HCT116 (cell line): Measurements from ENCODE around the gene CINP. TPM values are rescaled to one million over a fixed set of nuclear protein-coding genes. Genes with fewer than 3 reads are reported as not detected.

Source experiments
- ATAC-seq: fragments of 200-7000 bp; cut with Tn5 transposase; 2 replicates; pipeline ENCODE4 v1.9.1; 2020; ENCODE audit warnings: mild to moderate bottlenecking, moderate library complexity
- BruUV-seq: library from RNA; stranded (reverse); fragments of 400-500 nt; replicated peaks from 2 replicates; lab custom pipeline; 2021; lab: Mats Ljungman, UMichigan
- CTCF ChIA-PET: fragments of 300-600 bp; sonication (Branson Sonifier 250); formaldehyde crosslinking; loops from one replicate; lab custom pipeline; 2021; ENCODE audit warnings: antibody characterized with exemption; lab: Charles Lee
- POLR2A ChIA-PET: fragments of 300-600, 350-600 bp; sonication (Branson Sonifier 250); formaldehyde crosslinking; loops from one replicate; lab custom pipeline; 2021; ENCODE audit warnings: antibody characterized with exemption; lab: Charles Lee
- RAD21 ChIA-PET, 2 experiments: fragments of 300-600 bp; sonication (Branson Sonifier 250); formaldehyde crosslinking; loops; one replicate each; lab custom pipeline; 2023; ENCODE audit warnings: low total read pairs in 2 of 2; ENCODE audit not compliant: uncharacterized antibody in 2 of 2, unreplicated experiment in 2 of 2, low non-redundant PET in 1 of 2; lab: Charles Lee
- DNase-seq: peaks from one replicate; pipeline ENCODE4 v3.0.0-alpha.2; 2010; ENCODE audit warnings: low read depth, low spot score
- H2AFZ ChIP-seq: fragments of 200-600 bp; shearing (Covaris generic), sonication (generic); 2 replicates; pipeline ENCODE4 v1.6.1; 2017; ENCODE audit warnings: low read depth, mixed run types, mixed read lengths, antibody characterized with exemption, low read length; ENCODE audit not compliant: poor library complexity, severe bottlenecking
- H3K27ac ChIP-seq: 2 replicates; pipeline ENCODE4 v1.5.1; 2012; ENCODE audit warnings: low read depth, low read length
- H3K27me3 ChIP-seq: fragments of 200-600 bp; sonication (generic); 2 replicates; pipeline ENCODE4 v1.6.1; 2016; ENCODE audit warnings: mixed run types, low read length, mixed read lengths; ENCODE audit not compliant: insufficient read depth
- H3K36me3 ChIP-seq, 2 experiments: fragments of 200-500 bp in 1 of 2; fragments of 200-600 bp in 1 of 2; sonication (Bioruptor generic) in 1 of 2; sonication (generic) in 1 of 2; 2 replicates each; pipeline versions ENCODE4 v1.5.1 to v1.6.1; 2014 to 2016; ENCODE audit warnings: low read length in 2 of 2, inconsistent platforms in 1 of 2, mixed read lengths in 1 of 2, mixed run types in 1 of 2; ENCODE audit not compliant: insufficient read depth in 2 of 2, control insufficient read depth in 1 of 2
- H3K4me1 ChIP-seq, 2 experiments: fragments of 200-600 bp in 1 of 2; sonication (generic) in 1 of 2; 2 replicates each; pipeline versions ENCODE4 v1.5.1 to v1.6.1; 2012 to 2017; ENCODE audit warnings: low read length in 2 of 2, inconsistent platforms in 1 of 2, mild to moderate bottlenecking in 1 of 2, mixed read lengths in 1 of 2, mixed run types in 1 of 2, moderate library complexity in 1 of 2; ENCODE audit not compliant: insufficient read depth in 2 of 2, control insufficient read depth in 1 of 2
- H3K4me2 ChIP-seq: fragments of 200-600 bp; sonication (generic); 2 replicates; pipeline ENCODE4 v1.6.1; 2017; ENCODE audit warnings: mixed run types, low read length, mixed read lengths
- H3K4me3 ChIP-seq, 2 experiments: fragments of 200-600 bp in 1 of 2; sonication (generic) in 1 of 2; replicated peaks in 1 of 2; 2 replicates each; pipeline ENCODE4 v1.5.1; 2011 to 2016; ENCODE audit warnings: low read length in 2 of 2, control low read depth in 1 of 2, low read depth in 1 of 2, mild to moderate bottlenecking in 1 of 2, mixed read lengths in 1 of 2, mixed run types in 1 of 2
- H3K79me2 ChIP-seq: fragments of 200-600 bp; sonication (generic); 2 replicates; pipeline ENCODE4 v1.6.1; 2017; ENCODE audit warnings: mild to moderate bottlenecking, mixed run types, low read length, moderate library complexity, mixed read lengths; ENCODE audit not compliant: insufficient read depth
- H3K9ac ChIP-seq: fragments of 200-600 bp; sonication (generic); 2 replicates; pipeline ENCODE4 v1.6.1; 2016; ENCODE audit warnings: low read length, mixed read lengths
- H3K9me2 ChIP-seq: fragments of 200-600 bp; sonication (generic), shearing (Covaris generic); 2 replicates; pipeline ENCODE4 v1.6.1; 2017; ENCODE audit warnings: mixed run types, mild to moderate bottlenecking, moderate library complexity; ENCODE audit not compliant: insufficient read depth
- H3K9me3 ChIP-seq, 2 experiments: fragments of 200-500 bp in 1 of 2; fragments of 200-600 bp in 1 of 2; sonication (Bioruptor generic) in 1 of 2; sonication (generic) in 1 of 2; 2 replicates each; pipeline ENCODE4 v1.6.1; 2014 to 2017; ENCODE audit warnings: low read length in 2 of 2, mixed read lengths in 2 of 2, inconsistent platforms in 1 of 2, low read depth in 1 of 2, mild to moderate bottlenecking in 1 of 2, mixed run types in 1 of 2, moderate library complexity in 1 of 2; ENCODE audit not compliant: control insufficient read depth in 1 of 2, insufficient read depth in 1 of 2
- H4K20me1 ChIP-seq: fragments of 200-600 bp; sonication (generic), shearing (Covaris generic); 2 replicates; pipeline ENCODE4 v1.6.1; 2017; ENCODE audit warnings: mixed run types, mild to moderate bottlenecking, moderate library complexity; ENCODE audit not compliant: insufficient read depth
- EZH2phosphoT487 ChIP-seq: fragments of 200-600 bp; IDR thresholded peaks from 2 replicates; pipeline ENCODE4 v1.6.1; 2018; ENCODE audit warnings: antibody characterized with exemption, borderline replicate concordance
- RAD21 ChIP-seq: IDR thresholded peaks from 2 replicates; pipeline ENCODE4 v1.6.1; 2012; ENCODE audit warnings: low read depth, mild to moderate bottlenecking
- REST ChIP-seq: IDR thresholded peaks from 2 replicates; pipeline ENCODE4 v1.6.1; 2012; ENCODE audit warnings: low read depth
- YY1 ChIP-seq: IDR thresholded peaks from 2 replicates; pipeline ENCODE4 v1.6.1; 2011; ENCODE audit warnings: low read length, low read depth, moderate library complexity, mild to moderate bottlenecking; ENCODE audit not compliant: insufficient replicate concordance; ENCODE audit errors: extremely low read depth
- ZFX ChIP-seq: fragments of 450-650 bp; IDR thresholded peaks from 2 replicates; pipeline ENCODE4 v1.6.1; 2017
- ZNF274 ChIP-seq: fragments of 200-500 bp; sonication (Bioruptor generic); IDR thresholded peaks from 2 replicates; pipeline ENCODE4 v1.6.1; 2014; ENCODE audit warnings: mild to moderate bottlenecking, low read depth, low read length, inconsistent platforms
- intact Hi-C: fragments of 100-400 bp; cut with micrococcal nuclease; formaldehyde crosslinking; loops from 2 replicates; pipeline ENCODE4 v1.10.0; 2022
- total RNA-seq: library from RNA; stranded (reverse); gene quantifications from one replicate; pipeline ENCODE4 v1.2.1, GENCODE V29; 2021; ENCODE audit not compliant: unreplicated experiment

The CINP gene
- total RNA-seq, 1 experiment from 2014 or later = 49.1 TPM

GRCh38 chr14:102342238-102342637 lies 20.5 kb downstream of the CINP start (continued):
- TF ChIP-seq RAD21 = no peak
- no peak for TF ChIP-seq EZH2phosphoT487
- TF ChIP-seq YY1 = no peak
- TF ChIP-seq, all 23 proteins: peak for 0

- Histone ChIP-seq H3K9me3 (no peaks in the 10 kb centered on the region), H3K4me1 (no peaks in the 10 kb centered on the region), H3K4me3 (no peak overlapping the region), H4K20me1 (no peaks in the 10 kb centered on the region), H2AFZ (no peak overlapping the region), H3K79me2 (no peaks in the 10 kb centered on the region), H3K27ac (no peak overlapping the region), H3K9ac (no peak overlapping the region), H3K9me2 (no peaks in the 10 kb centered on the region), H3K27me3 (no peaks in the 10 kb centered on the region), H3K36me3 (peaks cover 0 to 10% of the 10 kb centered on the region in 2 experiments; a peak in 3 of 4 replicates), H3K4me2 (no peak overlapping the region)
- ATAC-seq = no peak
- CTCF ChIA-PET = no interaction called here
- TF ChIP-seq ZFX (no peak), REST (no peak), ZNF274 (no peak)
- RAD21 ChIA-PET = no interaction called here
- no peak for DNase-seq
- intact Hi-C loops = no loop called here
- BruUV-seq = TSS peak; percentile 30
- POLR2A ChIA-PET = no interaction called here
Observed at GRCh38 chr14:102341566-102341965, 21.1 kb downstream of the CINP start.
